Endothelial cell (in vitro differentiated cells): ENCODE results near the gene KXD1. TPM values are rescaled to one million over a fixed set of nuclear protein-coding genes. Genes with fewer than 3 reads are reported as not detected.
A peak's percentile ranks its signal among the peaks of the same experiment; 100 is the strongest.

ENCODE experiments used
- DNase-seq: peaks from one replicate; pipeline ENCODE4 v3.0.0; 2021; ENCODE audit warnings: low spot score
- H3K27ac Mint-ChIP-seq: one replicate; pipeline ENCODE4 v1.8.0; 2021; ENCODE audit warnings: mixed read lengths, inconsistent platforms; ENCODE audit not compliant: unreplicated experiment
- H3K27me3 Mint-ChIP-seq: one replicate; pipeline ENCODE4 v1.8.0; 2021; ENCODE audit warnings: mild to moderate bottlenecking, moderate library complexity, mixed read lengths, inconsistent platforms; ENCODE audit not compliant: unreplicated experiment
- H3K36me3 Mint-ChIP-seq: one replicate; pipeline ENCODE4 v1.8.0; 2021; ENCODE audit warnings: mild to moderate bottlenecking, low read depth, mixed read lengths, inconsistent platforms; ENCODE audit not compliant: unreplicated experiment
- H3K4me1 Mint-ChIP-seq: one replicate; pipeline ENCODE4 v1.8.0; 2021; ENCODE audit warnings: mild to moderate bottlenecking, mixed read lengths, inconsistent platforms; ENCODE audit not compliant: unreplicated experiment
- H3K4me3 Mint-ChIP-seq: one replicate; pipeline ENCODE4 v1.8.0; 2021; ENCODE audit warnings: mild to moderate bottlenecking, mixed read lengths, inconsistent platforms; ENCODE audit not compliant: unreplicated experiment
- H3K9me3 Mint-ChIP-seq: one replicate; pipeline ENCODE4 v1.8.0; 2021; ENCODE audit warnings: mixed read lengths, inconsistent platforms; ENCODE audit not compliant: unreplicated experiment
- total RNA-seq: library from RNA; stranded (reverse); fragmentation: NEBNext Ultra II Directional; extraction: Animal tissue kit (Norgen Biotek cat#: 25700); gene quantifications from one replicate; pipeline ENCODE4 v1.2.1, GENCODE V29; 2021; ENCODE audit not compliant: unreplicated experiment
- TF ChIP-seq, protein P1 (sequence below): fragments of 200-600 bp; sonication (generic); IDR thresholded peaks from one replicate; pipeline ENCODE4 v1.5.0; 2021; ENCODE audit warnings: antibody characterized with exemption; ENCODE audit not compliant: unreplicated experiment

Gene KXD1
- total RNA-seq, 1 donor from 2014 or later, result 105 TPM

DNA sequence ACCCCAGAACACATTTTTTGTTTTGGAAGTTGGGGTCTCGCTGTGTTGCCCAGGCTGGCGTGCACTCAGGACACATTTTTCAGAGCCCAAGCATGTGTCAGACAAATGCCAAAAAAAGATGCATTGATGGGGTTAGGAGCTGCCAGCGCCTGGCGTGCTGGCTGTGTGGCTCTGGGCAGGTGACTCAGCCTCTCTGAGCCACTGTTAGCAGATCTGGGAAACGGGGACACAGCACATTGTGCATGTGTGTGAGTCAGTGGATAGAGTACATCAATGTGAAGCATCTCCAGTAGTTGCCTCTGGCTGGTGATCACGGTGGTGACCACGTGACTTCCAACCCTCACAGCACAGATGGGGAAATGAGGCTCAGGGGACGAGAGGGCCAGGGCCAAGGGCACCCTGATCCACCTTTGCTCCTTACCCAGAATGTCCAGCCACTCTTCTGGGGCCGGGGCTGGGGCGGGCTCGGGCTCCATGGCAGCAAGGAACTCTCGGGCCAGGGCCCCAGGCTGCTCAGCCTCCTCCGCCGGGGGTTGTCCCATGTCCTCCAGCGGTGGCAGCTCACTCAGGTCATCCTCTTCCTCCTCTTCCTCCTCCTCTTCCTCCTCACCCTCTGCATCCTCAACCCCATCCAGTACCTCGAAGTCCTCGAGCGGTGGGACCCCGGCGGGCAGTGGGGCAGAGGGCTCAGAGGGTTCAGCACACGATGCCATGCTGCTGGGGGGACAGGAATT lies 16.2 kb upstream of the KXD1 start:
- Mint-ChIP-seq H3K27me3 (peaks cover 10% of the 10 kb centered on the region), H3K9me3 (no peaks in the 10 kb centered on the region), H3K4me3 (peak overlapping the region; percentile 51), H3K27ac (no peak overlapping the region), H3K4me1 (peaks cover 8% of the 10 kb centered on the region), H3K36me3 (peaks cover 11% of the 10 kb centered on the region)
- TF ChIP-seq, protein P1, sequence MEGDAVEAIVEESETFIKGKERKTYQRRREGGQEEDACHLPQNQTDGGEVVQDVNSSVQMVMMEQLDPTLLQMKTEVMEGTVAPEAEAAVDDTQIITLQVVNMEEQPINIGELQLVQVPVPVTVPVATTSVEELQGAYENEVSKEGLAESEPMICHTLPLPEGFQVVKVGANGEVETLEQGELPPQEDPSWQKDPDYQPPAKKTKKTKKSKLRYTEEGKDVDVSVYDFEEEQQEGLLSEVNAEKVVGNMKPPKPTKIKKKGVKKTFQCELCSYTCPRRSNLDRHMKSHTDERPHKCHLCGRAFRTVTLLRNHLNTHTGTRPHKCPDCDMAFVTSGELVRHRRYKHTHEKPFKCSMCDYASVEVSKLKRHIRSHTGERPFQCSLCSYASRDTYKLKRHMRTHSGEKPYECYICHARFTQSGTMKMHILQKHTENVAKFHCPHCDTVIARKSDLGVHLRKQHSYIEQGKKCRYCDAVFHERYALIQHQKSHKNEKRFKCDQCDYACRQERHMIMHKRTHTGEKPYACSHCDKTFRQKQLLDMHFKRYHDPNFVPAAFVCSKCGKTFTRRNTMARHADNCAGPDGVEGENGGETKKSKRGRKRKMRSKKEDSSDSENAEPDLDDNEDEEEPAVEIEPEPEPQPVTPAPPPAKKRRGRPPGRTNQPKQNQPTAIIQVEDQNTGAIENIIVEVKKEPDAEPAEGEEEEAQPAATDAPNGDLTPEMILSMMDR, result no peak
- DNase-seq, result no peak

DNA sequence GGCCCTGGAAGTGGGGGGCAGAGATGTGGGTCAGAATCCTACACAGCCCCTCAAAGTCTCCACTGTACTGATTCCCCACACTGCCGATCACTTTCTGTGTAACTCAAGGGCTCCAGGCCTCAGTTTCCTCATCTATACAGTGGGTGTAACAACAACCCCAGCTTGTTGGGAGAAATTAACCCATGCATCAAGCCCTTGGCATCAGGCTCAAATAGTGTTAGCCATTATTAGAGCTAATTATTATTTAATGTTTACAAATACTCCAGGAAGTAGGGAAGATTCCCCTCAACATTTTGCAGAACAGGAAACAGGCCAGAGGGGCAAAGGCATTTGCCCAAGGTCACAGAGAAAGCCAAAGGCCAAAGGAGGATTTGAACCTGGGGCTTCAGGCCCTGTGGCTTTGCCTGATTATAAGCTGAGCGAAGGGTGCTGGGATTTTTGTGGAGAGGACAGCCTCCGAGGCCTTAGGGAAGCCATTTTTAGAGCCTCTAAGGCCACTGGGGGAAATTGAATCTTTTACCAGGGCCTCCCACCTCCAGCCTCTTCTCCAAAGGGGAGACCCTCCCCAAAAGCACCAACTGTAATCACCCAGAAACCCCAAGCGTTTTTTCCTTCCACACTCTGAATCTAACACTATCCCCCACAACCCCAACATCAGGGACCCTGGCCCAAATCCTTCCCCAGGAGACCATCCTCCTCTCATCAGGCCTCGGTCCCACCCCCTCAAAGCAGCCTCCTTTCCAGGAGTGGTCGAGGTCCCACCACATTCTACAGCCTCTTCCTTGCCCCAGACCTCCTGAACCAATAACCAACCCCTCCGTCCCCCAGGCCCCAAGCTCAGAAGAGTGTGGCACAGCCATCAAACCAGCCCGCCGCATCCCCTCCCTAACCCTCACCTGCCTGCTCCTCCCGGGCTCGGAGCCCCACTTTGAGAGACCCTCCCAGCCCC lies 15.4 kb upstream of the KXD1 start:
- H3K4me3 Mint-ChIP-seq, result peak overlapping the region; percentile 97
- H3K4me1 Mint-ChIP-seq, result peaks cover 8% of the 10 kb centered on the region
- TF ChIP-seq, protein P1, result no peak
- peaks cover 8% of the 10 kb centered on the region for H3K36me3 Mint-ChIP-seq
- peaks cover 8% of the 10 kb centered on the region for H3K27me3 Mint-ChIP-seq
- no peaks in the 10 kb centered on the region for H3K9me3 Mint-ChIP-seq
- DNase-seq, result no peak
- H3K27ac Mint-ChIP-seq, result peak overlapping the region; percentile 61

DNA sequence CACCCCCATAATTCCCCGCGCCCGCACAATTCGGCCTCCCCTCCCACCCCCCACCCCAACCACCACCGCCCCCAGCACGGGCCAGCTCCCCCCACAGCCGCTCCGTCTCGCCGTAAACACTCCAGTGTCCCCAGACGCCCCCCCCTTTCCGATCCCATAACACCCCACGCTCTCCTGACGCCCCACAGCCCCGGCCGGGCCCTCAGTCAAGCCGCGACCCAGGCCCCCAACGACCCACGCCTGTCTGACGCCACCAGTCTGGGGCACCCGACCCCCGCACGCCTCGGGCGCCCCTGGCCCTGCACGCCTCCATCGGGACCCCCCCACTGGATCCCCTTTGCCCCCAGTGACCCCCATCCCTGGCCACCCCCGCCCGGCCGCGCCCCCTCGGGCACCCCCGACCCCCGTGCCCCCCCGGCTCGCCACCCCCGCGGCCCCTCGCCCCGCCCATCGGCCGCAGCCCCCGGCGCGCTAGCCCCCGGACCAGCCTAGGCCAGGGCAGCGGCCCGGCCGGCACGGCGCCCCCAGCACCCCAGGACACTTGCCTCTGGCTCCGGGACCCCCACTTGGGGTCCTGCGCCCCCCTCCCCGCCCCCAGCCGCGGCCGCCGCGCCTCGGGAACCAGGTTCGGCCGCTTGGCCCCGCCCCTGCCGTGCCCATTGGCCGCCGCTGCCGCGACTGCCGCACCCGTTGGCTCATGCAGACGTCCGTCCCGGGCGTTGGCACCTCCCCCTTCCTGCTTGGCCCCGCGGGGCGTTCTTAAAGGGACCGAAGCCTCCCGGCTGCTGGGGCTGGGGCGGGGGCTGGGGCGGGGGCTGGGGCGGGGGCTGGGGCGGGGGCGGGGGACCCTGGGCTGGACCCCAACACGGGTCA lies 14.5 kb upstream of the KXD1 start, which contains the start of gene FKBP8:
Gene FKBP8, minus strand, starts transcription at position 633 of the 873 bp plus-strand sequence. CDS start 1,603 bp downstream, outside the sequence.
- peak; percentile 94 for DNase-seq
- peaks cover 8% of the 10 kb centered on the region for H3K36me3 Mint-ChIP-seq
- H3K27me3 Mint-ChIP-seq, result peaks cover 8% of the 10 kb centered on the region
- peak within 1 kb of the TSS; percentile 92 for H3K27ac Mint-ChIP-seq
- H3K4me1 Mint-ChIP-seq, result peaks cover 8% of the 10 kb centered on the region
- TF ChIP-seq, protein P1, result no peak
- H3K4me3 Mint-ChIP-seq, result peak within 1 kb of the TSS; percentile 97
- no peaks in the 10 kb centered on the region for H3K9me3 Mint-ChIP-seq

DNA sequence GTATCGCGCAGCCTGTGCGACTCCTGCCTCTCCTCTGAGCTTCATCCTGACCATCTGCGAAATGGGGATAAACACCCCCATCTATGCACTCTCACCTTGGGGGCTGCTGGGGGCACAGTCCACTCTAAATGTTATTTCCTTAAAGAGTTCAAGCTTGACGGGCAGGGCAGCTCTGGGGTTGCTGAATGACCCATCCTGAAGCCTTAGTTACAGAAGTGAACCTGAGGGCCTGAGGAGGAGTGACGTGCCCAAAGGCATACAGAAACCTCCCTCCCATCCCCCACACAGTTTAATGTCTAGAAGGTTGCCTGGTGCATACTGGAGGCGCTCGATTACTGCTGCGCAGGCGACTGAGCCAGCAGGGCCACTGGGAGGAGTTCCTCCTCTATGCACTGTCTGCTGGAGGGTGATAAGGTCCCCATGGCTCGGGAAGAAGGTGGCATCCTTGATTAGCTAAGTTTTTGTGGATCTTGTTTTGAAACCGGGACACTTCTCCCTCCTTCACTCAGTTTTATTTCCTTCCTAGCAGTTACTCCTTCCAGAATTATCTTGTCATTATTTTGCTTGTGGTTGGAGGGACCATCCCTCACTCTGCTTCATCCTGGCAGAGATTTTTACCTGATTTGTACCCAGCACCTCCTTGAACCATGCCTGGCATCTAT lies 13.7 kb upstream of the KXD1 start:
- H3K4me1 Mint-ChIP-seq, result peaks cover 8% of the 10 kb centered on the region
- DNase-seq, result peak; percentile 51
- H3K27me3 Mint-ChIP-seq, result peaks cover 8% of the 10 kb centered on the region
- H3K4me3 Mint-ChIP-seq, result peak overlapping the region; percentile 92
- H3K36me3 Mint-ChIP-seq, result peaks cover 8% of the 10 kb centered on the region
- H3K9me3 Mint-ChIP-seq, result no peaks in the 10 kb centered on the region
- peak overlapping the region; percentile 92 for H3K27ac Mint-ChIP-seq
- TF ChIP-seq, protein P1, result no peak
